ENCODE measurements around the gene TMEM9. TPM values are rescaled to one million over a fixed set of nuclear protein-coding genes. Genes with fewer than 3 reads are reported as not detected.

TMEM9 gene
- total and polyA plus RNA-seq, 9 of the 15 experiments (the other 6 are each of a cell fraction or from before 2014, with no cell fraction given): 30.4 to 107 (median 67.6) TPM

- TF ChIP-seq MTF1 (CRISPR knock-in tag; IDR thresholded peaks at IDR 0.05; ENCODE audit: borderline replicate concordance): no peak
- peak; percentile 41; the same call in 1 of the 2 replicates for TF ChIP-seq EGR1 (conservative IDR thresholded peaks at IDR 0.05)
- TF ChIP-seq, protein P1, sequence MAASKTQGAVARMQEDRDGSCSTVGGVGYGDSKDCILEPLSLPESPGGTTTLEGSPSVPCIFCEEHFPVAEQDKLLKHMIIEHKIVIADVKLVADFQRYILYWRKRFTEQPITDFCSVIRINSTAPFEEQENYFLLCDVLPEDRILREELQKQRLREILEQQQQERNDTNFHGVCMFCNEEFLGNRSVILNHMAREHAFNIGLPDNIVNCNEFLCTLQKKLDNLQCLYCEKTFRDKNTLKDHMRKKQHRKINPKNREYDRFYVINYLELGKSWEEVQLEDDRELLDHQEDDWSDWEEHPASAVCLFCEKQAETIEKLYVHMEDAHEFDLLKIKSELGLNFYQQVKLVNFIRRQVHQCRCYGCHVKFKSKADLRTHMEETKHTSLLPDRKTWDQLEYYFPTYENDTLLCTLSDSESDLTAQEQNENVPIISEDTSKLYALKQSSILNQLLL (CRISPR knock-in tag; IDR thresholded peaks at IDR 0.05; ENCODE audit: borderline replicate concordance): no peak
- TF ChIP-seq KAT7 (CRISPR knock-in tag; IDR thresholded peaks at IDR 0.05; ENCODE audit: borderline replicate concordance): 0 out of 2 replicates have a peak, but pooled peaks have one; percentile 84
- 0 out of 2 replicates have a peak, but pooled peaks have one; percentile 22 for TF ChIP-seq TFAP4 (CRISPR knock-in tag; IDR thresholded peaks at IDR 0.05; ENCODE audit: borderline replicate concordance)
- TF ChIP-seq, protein P2, sequence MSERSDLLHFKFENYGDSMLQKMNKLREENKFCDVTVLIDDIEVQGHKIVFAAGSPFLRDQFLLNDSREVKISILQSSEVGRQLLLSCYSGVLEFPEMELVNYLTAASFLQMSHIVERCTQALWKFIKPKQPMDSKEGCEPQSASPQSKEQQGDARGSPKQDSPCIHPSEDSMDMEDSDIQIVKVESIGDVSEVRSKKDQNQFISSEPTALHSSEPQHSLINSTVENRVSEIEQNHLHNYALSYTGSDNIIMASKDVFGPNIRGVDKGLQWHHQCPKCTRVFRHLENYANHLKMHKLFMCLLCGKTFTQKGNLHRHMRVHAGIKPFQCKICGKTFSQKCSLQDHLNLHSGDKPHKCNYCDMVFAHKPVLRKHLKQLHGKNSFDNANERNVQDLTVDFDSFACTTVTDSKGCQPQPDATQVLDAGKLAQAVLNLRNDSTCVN (CRISPR knock-in tag; IDR thresholded peaks at IDR 0.05): no peak
- TF ChIP-seq CREM (IDR thresholded peaks at IDR 0.05; ENCODE audit: low read depth): peak; percentile 91
- TF ChIP-seq FOXP4 (CRISPR knock-in tag; IDR thresholded peaks at IDR 0.05; ENCODE audit: borderline replicate concordance): peak; percentile 78; the same call in 1 of the 2 replicates
- no peak for TF ChIP-seq ZNF444 (CRISPR knock-in tag; IDR thresholded peaks at IDR 0.05)
- 0 out of 2 replicates have a peak, but pooled peaks have one; percentile 14 for TF ChIP-seq PML (IDR thresholded peaks at IDR 0.05; ENCODE audit: low read length)
- no peak for TF ChIP-seq ZNF395 (CRISPR knock-in tag; IDR thresholded peaks at IDR 0.05)
- no peak for TF ChIP-seq CLOCK (CRISPR knock-in tag; IDR thresholded peaks at IDR 0.05; ENCODE audit: borderline replicate concordance)
- TF ChIP-seq SOX6 (IDR thresholded peaks at IDR 0.05): no peak
- no peak for TF ChIP-seq PHTF2 (CRISPR knock-in tag; IDR thresholded peaks at IDR 0.05)
- TF ChIP-seq RNF2 (IDR thresholded peaks at IDR 0.05): no peak
- TF ChIP-seq SNIP1 (IDR thresholded peaks at IDR 0.05; ENCODE audit: low read depth): no peak
- peak; percentile 11 for TF ChIP-seq ARID1B (IDR thresholded peaks at IDR 0.05)
Measured at GRCh38 chr1:201171063-201172036, 17.1 kb upstream of the TMEM9 start (continued).

Data from K562 (cell line).